Bone marrow (tissue), 2 donors: ENCODE results near the gene KCNV2.

Experiments used
- DNase-seq, 2 donors: peaks; one replicate each; lab custom pipeline; 2025; lab: John Stamatoyannopoulos, UW

The KCNV2 gene

DNA sequence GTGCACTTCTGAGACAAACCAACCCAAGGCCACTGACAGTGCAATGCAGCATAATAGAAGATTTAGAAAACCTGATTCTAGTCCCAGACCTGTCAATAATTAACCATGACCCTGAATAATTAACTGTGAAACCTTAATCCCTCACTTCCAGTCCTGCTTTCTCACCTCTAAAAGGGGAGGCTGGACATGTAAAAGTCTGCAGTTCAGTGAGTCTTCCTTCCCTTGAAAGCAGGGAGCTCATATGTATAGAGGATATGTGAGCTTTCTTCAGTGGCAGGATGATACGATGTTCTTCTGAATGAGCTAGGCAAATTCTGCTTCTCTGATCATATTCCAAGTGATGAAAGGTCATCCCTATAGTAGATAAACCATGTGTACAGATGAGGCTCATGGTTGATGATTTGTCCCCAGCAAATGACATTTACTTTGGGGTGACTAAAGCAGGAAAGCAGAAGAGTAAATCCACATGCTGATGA, 2.9 kb downstream of the KCNV2 start:
- no peak for DNase-seq

DNA sequence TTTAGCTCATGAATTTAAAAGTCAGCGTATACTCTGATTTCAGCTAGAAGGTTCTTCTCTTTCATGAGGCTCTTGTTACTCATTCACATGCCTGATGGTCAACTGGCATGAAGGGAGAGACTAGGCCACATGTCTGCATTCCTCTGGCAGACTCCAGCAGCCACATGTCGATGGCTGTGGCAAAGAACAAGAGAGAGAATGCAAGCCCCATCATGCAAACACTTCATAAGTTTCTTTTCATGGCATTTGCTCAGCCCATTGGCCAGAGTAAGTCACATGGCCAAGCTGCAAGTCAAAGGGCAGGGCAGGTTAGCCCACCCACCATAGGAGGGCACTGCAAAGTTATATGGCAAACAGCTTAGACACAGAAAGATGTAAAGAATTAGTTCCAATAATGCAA, 5.4 kb downstream of the KCNV2 start:
- no peak for DNase-seq

DNA sequence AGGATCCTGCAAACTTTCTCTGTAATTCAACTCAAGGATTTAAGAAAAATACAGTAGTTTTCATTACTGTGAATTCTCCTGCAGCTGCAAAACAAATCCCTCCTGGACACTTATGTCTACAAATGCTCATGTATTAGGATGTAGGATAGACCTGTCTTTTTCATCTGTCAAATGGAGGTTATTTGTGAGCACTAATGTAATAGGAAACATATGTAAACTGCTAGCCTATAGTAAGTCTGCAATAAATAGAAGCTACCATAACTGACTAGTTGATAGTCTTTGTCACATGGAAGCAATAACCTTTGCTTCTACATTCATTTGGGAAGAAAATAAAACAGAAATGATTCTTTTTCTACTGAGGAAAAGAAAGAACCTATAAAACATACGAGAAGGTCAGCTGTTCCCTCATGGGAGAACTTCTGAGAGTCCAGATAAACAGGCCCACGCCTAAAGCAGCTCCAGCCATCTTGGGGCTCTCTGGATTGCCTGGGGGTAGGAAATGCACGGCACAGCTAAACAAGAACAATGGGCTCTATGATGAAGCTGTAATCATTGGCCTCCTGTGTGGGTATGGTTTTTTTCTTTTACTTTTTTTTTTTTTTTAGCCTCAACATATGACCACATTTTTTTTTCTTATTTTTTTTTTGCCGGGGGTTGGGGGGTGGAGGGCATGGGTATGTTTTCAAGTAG, 6.2 kb downstream of the KCNV2 start:
- DNase-seq: no peak

DNA sequence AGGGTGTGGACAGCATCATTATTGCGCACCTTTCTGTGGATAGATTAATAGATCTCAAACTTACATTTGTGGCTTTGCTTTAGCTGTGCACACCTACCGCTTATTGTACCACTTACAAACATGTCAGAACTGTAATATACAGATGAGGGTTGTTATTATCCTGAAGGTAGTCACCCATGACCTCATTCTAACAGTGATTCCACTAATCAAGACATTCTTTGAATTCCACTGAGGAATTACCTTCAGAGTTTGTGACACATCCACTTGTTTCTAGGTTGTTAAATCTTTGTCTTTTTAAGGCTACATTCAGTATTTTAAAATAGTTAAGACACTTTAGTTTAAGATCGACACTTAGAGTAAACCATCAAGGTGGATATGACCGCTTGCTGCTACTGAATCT, 7.8 kb downstream of the KCNV2 start:
- no peak for DNase-seq

DNA sequence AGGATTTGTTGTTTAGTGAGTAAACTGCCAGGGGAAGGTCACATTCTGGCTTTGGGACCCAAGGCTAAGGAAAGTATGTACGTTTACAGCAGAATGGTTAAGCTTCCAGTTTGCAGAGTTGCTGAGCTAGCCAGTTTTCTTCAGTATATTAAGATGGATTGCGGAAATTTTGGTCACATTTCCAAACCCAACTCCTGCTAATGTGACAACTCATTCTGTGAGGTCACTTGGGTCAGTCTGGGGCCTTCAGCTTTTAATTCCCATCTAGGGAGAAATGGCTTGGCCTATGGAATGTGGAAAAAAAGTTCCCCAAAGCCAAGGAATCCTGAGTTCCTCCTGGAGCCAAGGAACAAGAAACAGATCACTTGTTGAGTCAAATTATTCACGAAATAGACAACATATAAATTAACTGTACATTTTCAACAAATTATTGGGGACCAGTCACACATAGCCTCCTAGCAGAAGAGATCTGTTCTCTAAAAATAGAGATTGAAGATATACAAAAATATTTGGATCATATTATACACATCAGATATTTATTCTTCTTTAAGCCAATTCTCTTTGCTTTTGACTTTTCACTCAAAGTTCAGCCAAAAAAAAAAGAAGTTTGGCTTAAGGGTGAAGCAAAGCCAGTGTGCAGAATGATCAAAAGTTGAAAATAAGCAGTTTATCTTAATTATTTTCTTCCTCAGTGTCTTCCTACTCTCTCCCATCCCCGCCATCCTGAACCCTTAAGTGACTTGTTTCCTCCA, 8.8 kb downstream of the KCNV2 start:
- DNase-seq: no peak

DNA sequence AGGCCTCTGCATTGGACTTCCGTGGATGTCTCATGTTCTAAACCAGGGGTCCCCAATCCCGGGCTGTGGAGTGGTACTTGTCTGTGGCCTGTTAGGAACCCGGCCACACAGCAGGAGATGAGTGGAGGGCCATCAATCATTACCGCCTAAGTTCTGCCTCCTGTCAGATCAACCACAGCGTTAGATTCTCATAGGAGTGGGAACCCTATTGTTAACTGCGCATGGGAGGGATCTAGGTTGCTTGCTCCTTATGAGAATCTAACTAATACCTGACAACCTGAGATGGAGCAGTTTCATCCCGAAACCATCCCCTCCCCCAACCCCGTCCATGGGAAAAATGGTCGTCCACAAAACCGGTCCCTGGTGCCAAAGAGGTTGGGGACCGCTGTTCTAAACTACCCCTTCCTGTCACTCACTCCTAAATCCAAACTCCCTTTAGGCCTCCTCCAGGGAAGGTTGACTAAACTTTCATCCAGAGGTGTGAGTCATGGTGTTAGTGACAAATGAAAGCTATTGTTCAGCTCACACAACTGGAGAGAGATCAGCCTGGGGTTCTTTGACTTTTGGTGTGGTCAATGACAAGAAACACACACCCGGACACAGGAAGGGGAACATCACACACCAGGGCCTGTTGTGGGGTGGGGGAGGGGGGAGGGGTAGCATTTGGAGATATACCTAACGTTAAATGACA, 9.5 kb downstream of the KCNV2 start:
- no peak for DNase-seq

DNA sequence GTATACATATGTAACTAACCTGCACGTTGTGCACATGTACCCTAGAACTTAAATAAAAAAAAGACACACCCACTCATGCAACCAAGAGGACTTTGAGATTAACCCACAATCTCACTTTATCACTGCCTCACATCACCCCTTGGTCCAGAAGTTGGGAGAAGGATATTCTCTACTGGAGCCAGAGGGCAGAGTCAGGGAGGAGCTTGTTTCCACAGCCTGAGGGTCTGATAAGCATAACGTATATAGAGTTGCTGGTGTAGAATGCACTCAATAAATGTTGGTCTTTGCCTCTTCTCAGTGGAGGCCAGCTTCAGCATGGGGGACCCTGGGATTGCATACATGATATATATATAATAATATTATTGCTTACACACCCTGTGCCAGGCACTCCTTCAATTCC, 10.1 kb downstream of the KCNV2 start:
- no peak for DNase-seq

DNA sequence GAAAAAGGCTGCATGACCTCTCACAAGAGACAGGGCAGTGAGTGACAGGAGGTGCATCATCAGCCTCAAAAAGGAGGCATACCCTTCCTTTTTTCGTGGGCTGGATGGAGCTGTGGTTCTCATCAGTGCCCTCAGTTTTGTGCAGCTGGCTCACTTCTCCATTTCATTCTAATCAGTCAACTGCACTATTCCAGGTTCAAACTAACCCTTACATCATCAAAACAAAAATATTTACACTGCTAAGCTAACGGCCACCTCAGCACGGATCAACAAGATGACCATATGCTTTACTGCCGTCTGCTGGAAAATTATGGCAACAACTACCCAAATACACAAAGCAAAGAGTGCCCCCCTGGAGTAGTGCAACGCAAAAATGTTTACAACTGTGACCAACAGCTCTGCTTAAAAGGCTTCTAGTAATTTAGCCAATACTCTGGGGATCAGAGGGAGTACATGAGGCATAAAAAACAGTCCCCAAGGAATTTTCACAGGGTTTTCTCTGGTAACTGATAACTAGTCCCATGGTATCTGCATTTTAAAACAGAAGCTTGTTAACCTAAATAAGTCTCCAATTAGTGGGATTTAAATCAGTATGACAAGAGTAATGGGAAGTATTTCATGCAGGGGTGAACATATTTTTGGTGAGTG, 10.8 kb downstream of the KCNV2 start:
- DNase-seq: no peak

DNA sequence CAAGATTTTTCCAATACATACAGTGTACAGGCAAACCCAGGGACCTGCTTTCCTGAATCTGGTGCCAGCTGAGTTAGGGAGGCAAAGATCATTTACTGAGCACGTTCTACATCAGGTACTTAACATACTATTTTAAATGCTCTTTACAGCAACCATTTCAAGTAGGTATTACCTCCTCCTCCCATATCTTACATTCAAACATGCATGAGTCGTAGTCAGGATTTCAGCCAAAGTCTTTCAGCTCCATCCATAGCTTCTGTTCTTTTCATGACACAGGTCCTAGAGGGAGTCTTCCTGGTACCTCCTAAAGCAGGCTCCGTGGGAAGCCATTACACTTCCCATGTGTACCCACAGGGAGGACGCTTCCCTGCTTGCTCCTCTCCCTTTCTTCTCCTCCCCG, 11.7 kb downstream of the KCNV2 start:
- DNase-seq: no peak

DNA sequence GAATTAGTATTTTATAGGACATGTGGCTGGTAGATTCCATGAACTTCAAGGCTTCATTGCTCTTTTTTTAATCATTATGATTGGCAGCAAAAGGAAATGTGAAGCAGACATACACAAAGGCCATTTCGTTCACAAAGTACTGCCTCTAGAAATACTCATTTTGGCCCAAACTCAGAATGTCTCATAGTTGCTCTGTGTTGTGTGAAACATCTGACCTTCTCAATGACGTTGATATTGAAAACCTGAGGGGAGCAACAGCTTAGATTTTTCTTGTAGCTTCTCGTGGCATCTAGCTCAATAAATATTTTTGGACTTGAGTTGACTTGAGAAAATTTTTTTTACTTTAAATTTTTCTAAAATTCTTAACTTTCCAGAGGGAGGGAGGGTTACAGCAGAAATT, 12.4 kb downstream of the KCNV2 start:
- no peak for DNase-seq

DNA sequence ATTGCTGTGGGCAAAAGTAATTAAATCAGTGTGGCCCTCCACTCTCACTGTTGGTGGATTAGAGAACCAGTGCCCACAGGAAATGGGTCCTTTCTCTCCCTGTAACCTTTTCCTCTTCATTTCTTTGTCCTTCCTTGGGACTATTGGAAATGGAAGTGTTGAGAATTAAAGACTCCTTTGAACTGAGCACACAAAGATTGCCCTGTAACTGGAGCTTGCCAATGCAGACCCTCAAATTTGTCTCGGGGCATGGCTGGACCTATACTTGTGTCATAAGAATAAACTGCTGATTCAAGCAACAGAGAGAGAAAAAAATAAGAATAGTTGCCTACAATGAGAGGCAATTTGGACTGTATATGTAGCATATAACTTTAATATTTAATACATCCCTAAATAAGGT, 13.7 kb downstream of the KCNV2 start:
- no peak for DNase-seq

DNA sequence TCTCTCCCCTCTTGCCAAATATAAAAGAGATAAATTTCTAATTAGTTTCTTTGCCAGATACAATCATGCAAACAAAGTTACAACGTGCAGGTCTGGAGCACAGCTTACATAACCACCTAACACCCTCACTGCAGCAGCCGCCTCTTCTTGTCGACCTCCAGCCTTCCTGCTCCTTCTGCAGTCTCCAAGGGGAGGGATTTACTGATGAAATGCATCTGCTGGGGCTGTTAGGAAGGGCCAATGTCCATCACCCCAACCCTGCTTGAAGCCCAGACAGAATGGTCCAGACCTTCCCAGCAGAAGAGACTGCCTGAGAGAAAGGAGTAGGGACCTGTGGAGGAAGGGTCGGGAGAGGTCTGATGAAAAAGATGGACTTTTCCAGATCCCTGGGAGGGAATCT, 15.2 kb downstream of the KCNV2 start:
- DNase-seq: no peak

DNA sequence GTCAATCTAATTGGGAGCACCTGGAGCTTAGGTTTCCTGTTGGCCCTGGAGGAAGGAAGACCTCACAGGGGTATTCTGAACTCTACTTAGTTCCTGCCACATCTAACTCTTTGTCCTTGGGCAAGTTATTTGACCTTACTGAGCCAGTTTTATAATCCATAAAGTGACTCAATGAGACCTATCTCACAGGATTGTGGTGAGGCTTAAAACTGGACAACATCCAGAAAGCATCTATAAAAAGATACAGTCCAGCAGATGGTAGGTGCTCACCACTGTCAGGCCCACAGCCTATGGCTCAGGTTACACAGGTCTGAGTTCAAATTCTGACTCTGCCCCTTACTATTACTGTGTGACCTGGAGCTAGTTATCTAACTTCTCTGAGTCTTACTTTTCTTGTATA, 23.3 kb downstream of the KCNV2 start:
- DNase-seq: no peak

DNA sequence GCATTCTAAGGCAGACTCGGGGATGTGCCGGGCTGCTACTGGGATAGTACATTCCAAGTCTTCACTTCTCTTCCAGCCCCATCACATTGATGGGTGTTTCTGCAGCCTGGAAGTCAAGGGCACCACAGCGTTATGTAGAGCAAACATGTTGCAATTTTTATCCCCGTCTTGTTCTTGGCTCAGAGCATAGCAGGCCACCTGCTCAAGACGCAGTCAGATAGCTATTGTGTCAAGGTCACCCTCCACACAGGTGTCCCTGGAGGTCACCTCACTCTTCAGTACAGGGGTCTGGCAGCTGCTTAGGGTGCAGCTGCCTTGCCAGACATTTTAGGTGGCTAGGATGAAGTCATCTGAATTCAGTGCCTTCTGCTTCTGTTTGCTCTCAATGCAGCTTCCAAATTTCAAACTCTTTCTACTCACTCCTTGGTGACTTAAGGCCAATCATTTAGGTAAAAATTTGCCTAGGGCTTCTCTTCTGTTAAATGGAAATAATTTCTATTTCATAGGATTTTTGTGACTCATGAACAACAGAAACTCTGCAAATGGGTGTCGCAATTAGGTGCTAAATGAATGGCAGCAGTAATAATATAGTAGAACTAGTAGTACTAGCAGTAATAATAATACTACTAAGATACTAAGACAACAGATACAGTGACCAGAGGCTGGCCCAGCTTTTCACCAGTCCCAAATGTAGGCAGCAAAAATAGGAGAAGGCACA, 24.3 kb downstream of the KCNV2 start:
- DNase-seq: no peak

DNA sequence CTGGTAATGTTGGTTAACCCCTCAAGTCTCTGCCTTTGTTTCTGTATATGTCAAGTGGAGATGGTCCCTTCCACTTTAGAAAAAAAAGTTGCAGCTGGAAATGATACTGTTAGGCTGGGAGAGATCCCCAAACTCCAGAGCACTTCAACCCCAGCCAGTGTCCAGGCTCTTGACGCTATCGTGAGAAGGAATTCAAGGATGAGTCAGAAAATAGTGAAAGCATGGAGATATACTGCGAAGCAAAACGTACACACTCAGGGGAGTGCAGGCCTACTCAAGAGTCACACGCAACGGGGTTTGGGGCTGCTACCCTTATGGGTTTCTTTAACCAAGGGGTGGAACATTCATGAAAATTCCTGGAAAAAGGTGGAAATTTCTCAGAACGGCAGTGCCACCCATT, 24.9 kb downstream of the KCNV2 start:
- no peak for DNase-seq

DNA sequence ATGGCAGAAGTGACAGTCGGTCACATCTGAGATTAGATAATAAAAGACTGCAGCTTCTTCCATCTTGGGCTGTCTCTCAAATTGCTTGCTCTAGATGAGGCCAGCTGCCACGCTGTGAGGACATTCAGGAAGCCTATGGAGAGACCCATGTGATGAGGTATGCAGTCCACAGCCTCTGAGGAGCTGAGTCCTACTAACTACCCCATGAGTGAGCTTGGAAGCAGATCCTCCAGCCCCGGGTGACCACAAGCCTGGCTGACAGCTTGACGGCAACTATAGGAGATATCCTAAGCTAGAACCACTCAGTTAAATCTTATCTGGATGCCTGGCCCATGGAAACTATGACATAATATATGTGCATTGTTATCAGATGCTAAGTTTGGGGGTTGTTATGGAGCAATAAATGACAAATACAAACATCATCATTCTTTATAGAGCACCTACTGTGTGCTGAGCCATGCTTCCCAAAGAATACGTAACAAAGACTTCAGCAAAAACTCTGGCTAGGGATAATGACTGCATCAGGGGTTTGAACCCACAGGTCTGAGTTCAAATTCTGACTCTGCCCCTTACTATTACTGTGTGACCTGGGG, 26.7 kb downstream of the KCNV2 start:
- DNase-seq: no peak

DNA sequence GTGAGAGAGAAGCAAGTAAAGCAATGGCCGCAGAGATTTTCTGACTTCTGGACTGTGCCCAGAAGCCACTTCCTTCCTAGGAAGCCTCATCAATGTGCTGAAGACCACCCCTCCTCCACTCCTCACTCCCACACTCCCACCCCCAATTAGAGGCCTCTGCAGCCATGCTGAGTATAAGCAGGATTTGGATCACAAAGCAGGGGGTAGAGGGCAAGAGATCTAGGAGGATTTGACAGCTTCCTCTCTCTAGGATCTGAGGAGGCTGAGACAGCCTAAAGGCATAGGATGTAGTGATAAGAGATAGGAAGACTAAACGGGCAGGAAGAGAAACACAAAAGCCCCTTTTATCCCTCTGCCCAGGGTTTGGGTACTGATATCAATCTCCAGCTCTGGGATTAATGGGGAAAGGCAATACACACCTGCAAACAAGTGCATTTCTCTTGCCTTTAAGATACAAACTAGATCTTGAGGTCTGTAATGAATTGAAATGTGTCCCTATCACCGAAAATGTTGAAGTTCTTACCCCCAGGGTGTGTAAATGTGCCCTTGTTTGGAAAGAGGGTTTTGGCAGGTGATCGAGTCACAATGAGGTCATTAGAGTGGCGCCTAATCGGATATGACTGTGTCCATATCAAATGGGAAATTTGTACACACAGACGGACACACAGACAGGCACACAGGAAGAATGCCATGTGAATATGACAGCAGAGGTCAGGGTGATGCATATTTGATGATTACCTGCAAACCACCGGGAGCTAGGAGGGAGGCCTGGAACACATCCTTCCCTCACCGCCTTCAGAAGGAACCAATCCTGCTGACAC, 28.5 kb downstream of the KCNV2 start:
- no peak for DNase-seq

DNA sequence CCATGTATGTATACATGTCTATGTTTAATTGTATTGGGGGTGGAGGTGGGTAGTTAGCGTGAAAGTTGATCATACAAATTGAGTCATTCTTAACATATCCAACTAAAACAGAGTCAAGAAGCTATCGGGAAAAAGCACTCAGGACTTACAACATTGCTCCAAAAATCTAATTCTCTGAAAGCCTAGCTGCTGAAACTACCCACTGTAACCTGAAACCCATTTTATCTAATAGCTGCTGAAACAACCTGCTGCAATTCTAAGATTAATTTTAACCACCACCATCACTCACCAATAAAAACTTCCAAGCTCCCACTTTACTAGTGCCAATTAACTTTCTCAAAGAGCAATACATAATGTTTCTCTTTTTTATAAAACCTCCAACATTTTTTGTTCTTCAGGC, 32.2 kb downstream of the KCNV2 start:
- DNase-seq: no peak

DNA sequence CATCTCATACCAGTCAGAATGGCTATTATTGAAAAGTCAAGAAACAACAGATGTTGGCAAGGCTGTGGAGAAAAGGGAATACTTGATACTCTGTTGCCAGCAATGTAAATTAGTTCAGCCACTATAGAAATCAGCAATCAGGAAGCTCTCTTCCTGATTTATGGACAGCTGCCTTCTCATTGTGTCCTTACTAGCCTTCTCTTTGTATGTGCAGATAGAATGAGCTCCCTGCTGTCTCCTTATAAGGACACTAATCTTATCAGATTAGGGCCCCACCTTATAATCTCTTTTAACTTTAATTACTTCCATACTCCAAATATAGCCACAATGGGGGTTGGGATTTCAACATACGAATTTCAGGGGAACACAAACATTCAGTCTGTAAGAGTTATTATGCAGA, 38.0 kb downstream of the KCNV2 start:
- no peak for DNase-seq

DNA sequence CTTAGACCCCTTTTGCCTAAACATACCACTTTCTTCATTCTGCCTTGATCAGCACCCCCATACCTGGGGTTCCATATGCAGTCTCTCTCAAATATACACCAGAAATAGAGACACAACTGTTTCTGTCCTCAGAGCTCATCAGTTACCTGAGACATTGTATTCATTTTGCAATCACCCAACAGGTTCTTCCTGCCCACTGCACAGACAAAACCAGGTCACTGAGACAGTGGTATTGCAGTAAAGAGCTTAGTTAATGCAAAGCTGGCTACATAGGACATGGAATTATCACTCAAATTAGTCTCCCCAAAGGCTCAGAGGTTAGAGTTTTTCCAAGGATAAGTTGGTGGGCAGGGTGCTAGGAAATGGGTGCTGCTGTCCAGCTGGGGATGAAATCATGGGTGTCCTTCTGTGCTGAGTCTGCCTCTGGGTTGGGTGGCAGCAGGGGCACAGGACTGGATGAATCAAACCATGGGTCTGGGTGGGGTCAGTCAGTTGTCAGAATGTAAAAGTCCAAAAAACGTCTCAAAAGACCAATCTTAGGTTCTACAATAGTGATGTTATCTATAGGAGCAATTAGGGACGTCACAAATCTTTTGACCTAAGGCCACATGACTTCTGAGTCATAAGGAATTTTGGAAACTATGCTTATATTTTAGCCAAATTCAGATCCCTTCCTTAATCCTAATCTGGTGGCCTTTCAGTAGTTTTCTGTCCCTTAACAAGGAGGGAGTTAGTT, 41.0 kb downstream of the KCNV2 start:
- DNase-seq: no peak
